H1 (cell line): ENCODE data around the gene CHST11.

Experiments used
- BACH1 ChIP-seq: IDR thresholded peaks from 2 replicates; pipeline ENCODE4 v1.6.1; 2012; ENCODE audit warnings: low read length, improper control_type of control experiment
- EZH2 ChIP-seq: fragments of 200-600 bp; sonication (generic); IDR thresholded peaks from 2 replicates; pipeline ENCODE4 v1.7.1; 2012; ENCODE audit warnings: low read depth, mild to moderate bottlenecking, moderate library complexity, low read length, inconsistent platforms; ENCODE audit not compliant: severe bottlenecking
- GABPA ChIP-seq: IDR thresholded peaks from 2 replicates; pipeline ENCODE4 v1.6.1; 2011; ENCODE audit warnings: mild to moderate bottlenecking, low read length, moderate library complexity, borderline replicate concordance; ENCODE audit not compliant: insufficient read depth
- JUN ChIP-seq: IDR thresholded peaks from 2 replicates; pipeline ENCODE4 v1.6.1; 2011; ENCODE audit warnings: low read depth, mild to moderate bottlenecking, improper control_type of control experiment, low read length
- MAFK ChIP-seq: IDR thresholded peaks from 2 replicates; pipeline ENCODE4 v1.6.1; 2012; ENCODE audit warnings: low read depth, mild to moderate bottlenecking, improper control_type of control experiment, low read length
- PHF8 ChIP-seq: fragments of 200-600 bp; sonication (generic); conservative IDR thresholded peaks from 2 replicates; pipeline ENCODE4 v1.7.1; 2012; ENCODE audit warnings: low read depth, mild to moderate bottlenecking, inconsistent platforms, low read length, moderate library complexity
- POLR2AphosphoS5 ChIP-seq: IDR thresholded peaks from 2 replicates; pipeline ENCODE4 v1.6.1; 2011; ENCODE audit warnings: low read depth, low read length
- RAD21 ChIP-seq, 2 experiments: IDR thresholded peaks in 1 of 2; conservative IDR thresholded peaks in 1 of 2; 2 replicates each; pipeline ENCODE4 v1.6.1; 2011; ENCODE audit warnings: low read depth in 2 of 2, low read length in 2 of 2, improper control_type of control experiment in 1 of 2, inconsistent platforms in 1 of 2, mild to moderate bottlenecking in 1 of 2, moderate library complexity in 1 of 2
- RFX5 ChIP-seq: IDR thresholded peaks from 2 replicates; pipeline ENCODE4 v1.6.1; 2011; ENCODE audit warnings: low read depth, low read length, improper control_type of control experiment, borderline replicate concordance
- SP1 ChIP-seq: IDR thresholded peaks from 2 replicates; pipeline ENCODE4 v1.6.1; 2011; ENCODE audit warnings: low read depth, low read length
- SP4 ChIP-seq: IDR thresholded peaks from 2 replicates; pipeline ENCODE4 v1.6.1; 2012; ENCODE audit warnings: low read length, inconsistent platforms
- ZNF274 ChIP-seq: IDR thresholded peaks from 2 replicates; pipeline ENCODE4 v1.7.0; 2012; ENCODE audit warnings: low read length, borderline replicate concordance; ENCODE audit errors: extremely low read depth
- TF ChIP-seq, protein P1 (sequence below), 3 experiments: IDR thresholded peaks; 1 replicate in 2 of 3; 2 replicates in 1 of 3; pipeline versions ENCODE4 v1.5.1 to v1.6.1; 2011; ENCODE audit warnings: low read length in 3 of 3, mild to moderate bottlenecking in 3 of 3, inconsistent platforms in 2 of 3, low read depth in 1 of 3, moderate library complexity in 1 of 3; ENCODE audit not compliant: insufficient read depth in 1 of 3; ENCODE audit errors: control extremely low read depth in 1 of 3

DNA sequence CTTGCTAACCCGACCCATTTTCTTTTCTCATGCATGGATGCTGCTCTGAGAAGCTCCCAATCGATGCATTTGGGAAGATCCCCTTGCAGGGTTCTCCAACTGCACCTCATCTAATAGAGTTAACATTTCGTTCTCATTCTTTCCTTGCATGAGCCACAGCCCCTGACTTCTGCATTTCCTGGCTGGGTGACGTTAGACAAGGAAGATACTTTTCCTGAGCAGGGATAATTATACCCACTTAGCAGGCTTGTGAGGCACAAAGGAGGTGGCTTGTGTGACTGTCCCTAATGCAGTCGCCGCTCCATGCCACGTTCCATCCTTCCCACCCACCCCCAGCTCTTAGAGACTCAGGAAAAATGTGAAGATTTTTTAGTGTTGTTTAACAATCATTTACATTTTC, 195.1 kb downstream of the CHST11 start:
- TF ChIP-seq RAD21 (IDR thresholded peaks at IDR 0.05 in 1 of 2, conservative IDR thresholded peaks at IDR 0.05 in 1 of 2; ENCODE audit: low read depth in 2 of 2, low read length in 2 of 2) (no peak), SP4 (no peak), GABPA (no peak), MAFK (no peak), ZNF274 (no peak), PHF8 (no peak), POLR2AphosphoS5 (no peak), SP1 (no peak), RFX5 (no peak), JUN (no peak), EZH2 (no peak), BACH1 (no peak)
- TF ChIP-seq, protein P1, sequence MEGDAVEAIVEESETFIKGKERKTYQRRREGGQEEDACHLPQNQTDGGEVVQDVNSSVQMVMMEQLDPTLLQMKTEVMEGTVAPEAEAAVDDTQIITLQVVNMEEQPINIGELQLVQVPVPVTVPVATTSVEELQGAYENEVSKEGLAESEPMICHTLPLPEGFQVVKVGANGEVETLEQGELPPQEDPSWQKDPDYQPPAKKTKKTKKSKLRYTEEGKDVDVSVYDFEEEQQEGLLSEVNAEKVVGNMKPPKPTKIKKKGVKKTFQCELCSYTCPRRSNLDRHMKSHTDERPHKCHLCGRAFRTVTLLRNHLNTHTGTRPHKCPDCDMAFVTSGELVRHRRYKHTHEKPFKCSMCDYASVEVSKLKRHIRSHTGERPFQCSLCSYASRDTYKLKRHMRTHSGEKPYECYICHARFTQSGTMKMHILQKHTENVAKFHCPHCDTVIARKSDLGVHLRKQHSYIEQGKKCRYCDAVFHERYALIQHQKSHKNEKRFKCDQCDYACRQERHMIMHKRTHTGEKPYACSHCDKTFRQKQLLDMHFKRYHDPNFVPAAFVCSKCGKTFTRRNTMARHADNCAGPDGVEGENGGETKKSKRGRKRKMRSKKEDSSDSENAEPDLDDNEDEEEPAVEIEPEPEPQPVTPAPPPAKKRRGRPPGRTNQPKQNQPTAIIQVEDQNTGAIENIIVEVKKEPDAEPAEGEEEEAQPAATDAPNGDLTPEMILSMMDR (IDR thresholded peaks at IDR 0.05; ENCODE audit: control extremely low read depth in 1 of 3, insufficient read depth in 1 of 3, low read depth in 1 of 3, low read length in 3 of 3): no peak
